Pancreas (tissue), 10 donors: ENCODE data around the gene EXOC3L1. TPM values are rescaled to one million over a fixed set of nuclear protein-coding genes. Genes with fewer than 3 reads are reported as not detected.
A peak's percentile ranks its signal among the peaks of the same experiment; 100 is the strongest.

Source experiments
- ATAC-seq, 4 donors: fragments of 200-7000 bp; cut with Tn5 transposase; one replicate each; pipeline versions ENCODE4 v1.8.0 to v1.9.1; 2020; ENCODE audit warnings: mild to moderate bottlenecking in 4 of 4, moderate library complexity in 4 of 4
- DNase-seq, 6 donors: peaks; one replicate each; pipeline ENCODE4 v3.0.0-alpha.2; 2020
- FAIRE-seq: peaks from 2 replicates; lab custom pipeline; 2012; peaks lifted over from hg19 to GRCh38; lab: Jason Lieb, UNC
- H3K27ac ChIP-seq, 4 donors: fragments of 200-600 bp; sonication (generic); 1 replicate in 3 of 4; 2 replicates in 1 of 4; pipeline versions ENCODE4 v1.5.0 to v1.8.0; 2020
- H3K27me3 ChIP-seq, 4 donors: fragments of 200-600 bp; one replicate each; pipeline ENCODE4 v1.8.0; 2021
- H3K36me3 ChIP-seq, 3 donors: fragments of 200-600 bp; sonication (generic) in 1 of 3; one replicate each; pipeline versions ENCODE4 v1.5.0 to v1.8.0; 2020 to 2021
- H3K4me1 ChIP-seq, 3 donors: fragments of 200-600 bp; one replicate each; pipeline ENCODE4 v1.8.0; 2021
- H3K4me3 ChIP-seq, 4 donors: fragments of 200-600 bp; sonication (generic) in 2 of 4; one replicate each; pipeline versions ENCODE4 v1.5.0 to v1.8.0; 2020 to 2021
- H3K9me3 ChIP-seq, 4 donors: fragments of 200-600 bp; one replicate each; pipeline ENCODE4 v1.8.0; 2021
- WGBS, 2 donors: extraction: QIAGEN DNeasy Blood & Tissue Kit; methylation state at CpG; one replicate each; pipeline ENCODE4 v1.1.7; 2013; 5-methylcytosine and 5-hydroxymethylcytosine counted together
- intact Hi-C, 3 donors: fragments of 100-400 bp; cut with DNase I; formaldehyde crosslinking; loops; one replicate each; pipeline versions ENCODE4 v1.11.1 to v1.14.2; 2022
- polyA plus RNA-seq, 2 donors: library from polyadenylated mRNA; stranded (reverse); fragments of 200-250 nt; gene quantifications; one replicate each; pipeline ENCODE4 v1.2.3, GENCODE V29; 2013
- total RNA-seq, 6 donors: library from RNA; stranded (reverse); fragmentation: NEBNext Ultra II Directional in 4 of 6; extraction: Animal tissue kit (Norgen Biotek cat#: 25700) in 4 of 6; gene quantifications; one replicate each; pipeline versions ENCODE4 v1.2.1 to v1.2.4, GENCODE V29; 2021 to 2023
- TF ChIP-seq, protein P1 (sequence below), 4 donors: fragments of 200-600 bp; sonication (generic) in 3 of 4; IDR thresholded peaks; one replicate each; pipeline versions ENCODE4 v1.5.0 to v1.8.0; 2021; ENCODE audit warnings: antibody characterized with exemption in 4 of 4
- donor health status: healthy with polysubstance abuse.
- donor health status: DM: no; HTN: no; CAD: no; lungs with moderate emphysema.
- donor health status: DM: no; HTN: no; CAD: no.
- donor health status: control.
- donor health status: control.
- donor health status: Bipolar disorder and iron deficiency.
- donor health status: DM: yes; HTN: yes; CAD: no.
- donor health status: DM: no; HTN: no; CAD: no.
- donor health status: DM: no; HTN: no; CAD: no.
- donor health status: DM: yes; HTN: yes; CAD: no.

The EXOC3L1 gene
- total and polyA plus RNA-seq, 8 donors: 0.67 to 6.2 (median 1.5) TPM

DNA sequence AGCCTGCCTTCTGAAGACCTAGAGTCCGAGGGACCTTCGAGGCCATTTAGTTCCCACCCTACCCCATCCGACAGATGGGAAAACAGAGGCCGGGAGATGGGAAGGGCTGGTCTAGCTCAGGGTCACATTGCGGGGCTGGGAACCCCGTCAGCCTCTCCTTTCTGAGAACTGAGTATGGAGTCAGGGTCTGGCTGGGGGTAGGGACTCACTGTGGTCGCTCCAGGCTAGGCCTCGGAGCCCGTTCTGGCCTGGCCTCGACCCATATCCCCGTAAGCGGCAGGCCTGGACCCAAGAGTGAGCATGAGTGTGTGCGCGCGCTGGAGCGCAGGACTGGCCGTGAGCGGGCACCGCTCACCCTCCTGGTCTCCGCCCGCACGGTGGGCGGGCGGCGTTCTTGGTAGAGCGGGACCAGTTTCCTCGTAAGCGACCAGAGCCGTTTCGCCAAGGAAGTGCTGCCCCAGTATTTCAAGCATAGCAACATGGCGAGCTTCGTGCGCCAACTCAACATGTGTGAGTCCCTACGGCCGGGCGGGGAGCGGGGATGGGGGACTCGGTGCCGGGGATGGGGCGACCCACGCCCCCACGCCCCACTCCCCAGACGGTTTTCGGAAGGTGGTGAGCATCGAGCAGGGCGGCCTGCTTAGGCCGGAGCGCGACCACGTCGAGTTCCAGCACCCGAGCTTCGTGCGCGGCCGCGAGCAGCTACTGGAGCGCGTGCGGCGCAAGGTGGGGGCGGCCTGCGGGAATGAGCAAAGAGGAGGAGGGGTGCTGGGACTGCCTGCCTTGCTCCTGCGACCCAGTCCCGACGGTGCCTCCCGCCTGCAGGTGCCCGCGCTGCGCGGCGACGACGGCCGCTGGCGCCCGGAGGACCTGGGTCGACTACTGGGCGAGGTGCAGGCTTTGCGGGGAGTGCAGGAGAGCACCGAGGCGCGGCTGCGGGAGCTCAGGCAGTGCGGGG is 24.5 kb downstream of the EXOC3L1 start:
- no peak overlapping the region for H3K27ac ChIP-seq
- ATAC-seq (no peak), FAIRE-seq (no peak), DNase-seq (peak in 4 of 6 donors; percentile 10 to 74 (median 46))
- 54 to 58% methylated on average over 80 to 85 of the region's 85 CpGs for WGBS, 2 donors
- H3K9me3 ChIP-seq: no peaks in the 10 kb centered on the region
- H3K36me3 ChIP-seq: no peaks in the 10 kb centered on the region
- TF ChIP-seq, protein P1, sequence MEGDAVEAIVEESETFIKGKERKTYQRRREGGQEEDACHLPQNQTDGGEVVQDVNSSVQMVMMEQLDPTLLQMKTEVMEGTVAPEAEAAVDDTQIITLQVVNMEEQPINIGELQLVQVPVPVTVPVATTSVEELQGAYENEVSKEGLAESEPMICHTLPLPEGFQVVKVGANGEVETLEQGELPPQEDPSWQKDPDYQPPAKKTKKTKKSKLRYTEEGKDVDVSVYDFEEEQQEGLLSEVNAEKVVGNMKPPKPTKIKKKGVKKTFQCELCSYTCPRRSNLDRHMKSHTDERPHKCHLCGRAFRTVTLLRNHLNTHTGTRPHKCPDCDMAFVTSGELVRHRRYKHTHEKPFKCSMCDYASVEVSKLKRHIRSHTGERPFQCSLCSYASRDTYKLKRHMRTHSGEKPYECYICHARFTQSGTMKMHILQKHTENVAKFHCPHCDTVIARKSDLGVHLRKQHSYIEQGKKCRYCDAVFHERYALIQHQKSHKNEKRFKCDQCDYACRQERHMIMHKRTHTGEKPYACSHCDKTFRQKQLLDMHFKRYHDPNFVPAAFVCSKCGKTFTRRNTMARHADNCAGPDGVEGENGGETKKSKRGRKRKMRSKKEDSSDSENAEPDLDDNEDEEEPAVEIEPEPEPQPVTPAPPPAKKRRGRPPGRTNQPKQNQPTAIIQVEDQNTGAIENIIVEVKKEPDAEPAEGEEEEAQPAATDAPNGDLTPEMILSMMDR (IDR thresholded peaks at IDR 0.05): no peak
- intact Hi-C loops: loop anchor here in 1 of 3 donors (10.0 kb wide), 1 partner anchor 191 kb away; no protein-coding TSS in a partner anchor
- peaks cover 5 to 19% (median 9%) of the 10 kb centered on the region in 3 donors for H3K4me1 ChIP-seq
- H3K4me3 ChIP-seq: peak overlapping the region in 1 of 4 donors; percentile 30
- H3K27me3 ChIP-seq: no peaks in the 10 kb centered on the region

DNA sequence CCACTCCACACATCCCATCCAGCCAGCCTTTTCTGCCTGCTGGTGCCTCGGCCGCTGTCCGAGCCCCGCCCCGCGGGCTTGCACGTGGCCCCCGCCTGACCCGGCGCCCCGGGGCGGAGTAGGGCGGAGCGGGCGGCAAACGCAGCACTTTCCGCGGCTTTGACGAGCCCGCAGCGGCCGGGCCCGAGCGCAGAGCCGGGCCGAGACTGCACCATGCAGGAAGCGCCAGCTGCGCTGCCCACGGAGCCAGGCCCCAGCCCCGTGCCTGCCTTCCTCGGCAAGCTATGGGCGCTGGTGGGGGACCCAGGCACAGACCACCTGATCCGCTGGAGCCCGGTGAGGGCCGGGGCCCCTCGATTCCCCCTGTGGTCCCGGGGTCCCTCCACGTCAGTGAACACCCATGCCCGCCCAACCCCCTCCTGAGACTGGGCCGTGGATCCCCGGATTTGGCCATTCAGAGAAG is 25.3 kb downstream of the EXOC3L1 start, which contains the start of gene HSF4:
HSF4 (plus strand) TSS at position 147 of the 463 bp plus-strand sequence; CDS start at position 214, 67 bp downstream.
- no peaks in the 10 kb centered on the region for H3K27me3 ChIP-seq
- H3K9me3 ChIP-seq: no peaks in the 10 kb centered on the region
- ATAC-seq (peak in 3 of 4 donors; percentile 12 to 28 (median 18)), FAIRE-seq (no peak), DNase-seq (peak in 5 of 6 donors; percentile 32 to 79 (median 61))
- WGBS, 2 donors: 7 to 15% methylated on average over 30 to 41 of the region's 41 CpGs
- peak within 1 kb of the TSS in 2 of 4 donors; percentile 17 to 30 for H3K4me3 ChIP-seq
- TF ChIP-seq, protein P1 (IDR thresholded peaks at IDR 0.05): no peak
- intact Hi-C loops: loop anchor here in 1 of 3 donors (10.0 kb wide), 1 partner anchor 190 kb away; no protein-coding TSS in a partner anchor
- no peak within 1 kb of the TSS for H3K27ac ChIP-seq
- H3K36me3 ChIP-seq: no peaks in the 10 kb centered on the region
- peaks cover 5 to 14% (median 5%) of the 10 kb centered on the region in 3 donors for H3K4me1 ChIP-seq

DNA sequence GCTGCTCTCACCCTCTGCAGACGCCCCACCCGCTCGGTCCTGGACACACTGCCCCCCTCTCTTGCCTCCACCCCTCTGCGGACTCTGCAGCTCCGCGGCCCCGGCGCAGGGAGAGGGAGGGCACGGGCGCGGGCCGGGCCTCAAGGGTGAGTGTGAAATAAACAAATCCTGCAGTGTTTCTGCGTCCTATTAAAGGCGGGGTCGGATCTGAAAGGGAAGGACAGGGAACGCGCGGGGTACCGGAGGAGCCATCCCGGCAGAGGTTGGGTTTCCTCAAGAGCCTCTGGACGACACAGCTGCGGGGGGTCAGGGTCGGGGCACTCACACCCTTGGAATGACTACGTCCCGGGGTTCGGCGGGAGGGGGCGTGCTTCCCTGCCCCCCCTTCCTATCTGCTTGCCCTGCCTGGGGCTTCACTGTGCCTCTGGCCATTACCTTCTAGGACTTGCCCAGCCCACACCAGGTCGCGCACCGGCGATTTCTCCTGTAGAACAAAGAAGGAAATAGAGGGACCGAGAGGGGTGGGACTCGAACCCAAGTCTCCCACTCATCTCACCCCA is 25.9 kb downstream of the EXOC3L1 start:
- no peaks in the 10 kb centered on the region for H3K36me3 ChIP-seq
- FAIRE-seq: no peak
- ATAC-seq: no peak

DNA sequence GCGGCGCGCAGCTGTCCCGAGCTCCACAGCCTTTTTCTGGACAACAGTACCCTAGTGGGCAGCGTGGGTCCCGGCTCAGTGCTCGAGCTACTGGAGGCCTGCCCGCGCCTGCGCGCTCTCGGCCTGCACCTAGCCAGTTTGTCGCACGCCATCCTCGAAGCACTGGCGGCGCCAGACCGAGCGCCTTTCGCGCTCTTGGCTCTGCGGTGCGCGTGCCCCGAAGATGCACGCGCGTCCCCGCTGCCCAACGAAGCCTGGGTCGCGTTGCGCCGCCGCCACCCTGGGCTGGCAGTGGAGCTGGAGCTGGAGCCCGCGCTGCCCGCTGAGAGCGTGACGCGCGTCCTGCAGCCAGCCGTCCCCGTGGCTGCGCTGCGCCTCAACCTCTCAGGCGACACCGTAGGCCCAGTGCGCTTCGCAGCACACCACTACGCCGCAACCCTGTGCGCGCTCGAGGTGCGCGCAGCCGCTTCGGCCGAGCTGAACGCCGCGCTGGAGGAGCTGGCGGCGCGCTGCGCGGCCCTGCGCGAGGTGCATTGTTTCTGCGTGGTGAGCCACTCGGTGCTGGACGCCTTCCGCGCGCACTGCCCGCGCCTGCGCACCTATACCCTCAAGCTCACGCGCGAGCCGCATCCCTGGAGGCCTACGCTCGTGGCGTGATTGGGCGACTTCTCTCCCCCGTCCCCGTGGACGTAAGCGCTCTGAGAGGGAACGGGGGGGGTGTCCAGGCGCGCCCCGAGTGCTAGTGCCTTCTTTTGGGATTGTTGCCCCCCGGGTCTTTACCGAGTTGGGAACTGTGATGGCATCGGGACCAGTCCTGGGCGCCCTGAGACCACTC is 26.6 kb downstream of the EXOC3L1 start:
- Histone ChIP-seq H3K4me3 (peak overlapping the region in 2 of 4 donors; percentile 17 to 27), H3K4me1 (peaks cover 0 to 18% (median 5%) of the 10 kb centered on the region in 3 donors), H3K27ac (no peak overlapping the region), H3K36me3 (no peaks in the 10 kb centered on the region), H3K27me3 (no peaks in the 10 kb centered on the region), H3K9me3 (no peaks in the 10 kb centered on the region)
- 50 to 59% methylated on average over 97 to 99 of the region's 99 CpGs for WGBS, 2 donors
- FAIRE-seq (no peak), ATAC-seq (peak in 2 of 4 donors; percentile 2 to 6), DNase-seq (peak in 3 of 6 donors; percentile 54 to 79 (median 62))
- intact Hi-C loops: loop anchor here in 1 of 3 donors (10.0 kb wide), 1 partner anchor 189 kb away; no protein-coding TSS in a partner anchor
- TF ChIP-seq, protein P1 (IDR thresholded peaks at IDR 0.05): no peak

More for the DNA sequence above, 25.9 kb downstream of the EXOC3L1 start:
- H3K4me1 ChIP-seq: peaks cover 0 to 11% (median 5%) of the 10 kb centered on the region in 3 donors
- H3K27ac ChIP-seq: no peak overlapping the region
- no peaks in the 10 kb centered on the region for H3K27me3 ChIP-seq
- DNase-seq: peak in 4 of 6 donors; percentile 20 to 78 (median 48)
- 29 to 36% methylated on average over 32 to 34 of the region's 34 CpGs for WGBS, 2 donors
- no peaks in the 10 kb centered on the region for H3K9me3 ChIP-seq
- peak overlapping the region in 1 of 4 donors; percentile 27 for H3K4me3 ChIP-seq
- intact Hi-C loops: loop anchor here in 1 of 3 donors (10.0 kb wide), 1 partner anchor 189 kb away; no protein-coding TSS in a partner anchor
- TF ChIP-seq, protein P1 (IDR thresholded peaks at IDR 0.05): no peak
